Left forelimb (tissue), 1 donor: ENCODE measurements around the gene TSC2.
"Not testable (repeated sequence)": the region's sequence is repeated elsewhere in the genome, so short reads cannot be mapped to it uniquely, and the experiment has no call there.

Experiments
- DNase-seq: peaks from one replicate; pipeline ENCODE4 v3.0.0-alpha.2; 2018; ENCODE audit warnings: low spot score

TSC2 gene

DNA sequence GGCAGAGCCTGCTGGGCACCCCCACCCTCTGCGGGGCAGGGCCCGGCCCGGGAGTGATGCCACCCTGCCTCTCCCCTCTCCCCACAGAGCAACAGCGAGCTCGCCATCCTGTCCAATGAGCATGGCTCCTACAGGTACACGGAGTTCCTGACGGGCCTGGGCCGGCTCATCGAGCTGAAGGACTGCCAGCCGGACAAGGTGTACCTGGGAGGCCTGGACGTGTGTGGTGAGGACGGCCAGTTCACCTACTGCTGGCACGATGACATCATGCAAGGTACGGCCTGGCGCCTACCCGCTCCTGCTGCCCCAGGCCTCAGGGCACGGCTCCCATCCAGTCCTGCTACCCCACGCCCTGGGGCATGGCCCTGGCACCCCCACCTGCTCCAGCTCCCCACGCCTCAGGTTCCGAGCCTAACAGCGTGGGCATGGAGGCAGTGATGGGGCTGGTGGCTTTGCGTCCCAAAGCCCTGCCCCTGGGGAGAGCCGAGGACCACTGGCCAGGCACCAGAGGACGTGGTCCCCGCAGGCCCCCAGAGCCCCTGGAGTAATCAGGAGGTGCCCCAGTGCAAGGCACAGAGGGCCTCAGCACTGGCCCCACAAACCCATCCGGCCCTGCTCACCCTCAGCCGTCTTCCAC lies 38.4 kb downstream of the TSC2 start:
- no peak for DNase-seq

DNA sequence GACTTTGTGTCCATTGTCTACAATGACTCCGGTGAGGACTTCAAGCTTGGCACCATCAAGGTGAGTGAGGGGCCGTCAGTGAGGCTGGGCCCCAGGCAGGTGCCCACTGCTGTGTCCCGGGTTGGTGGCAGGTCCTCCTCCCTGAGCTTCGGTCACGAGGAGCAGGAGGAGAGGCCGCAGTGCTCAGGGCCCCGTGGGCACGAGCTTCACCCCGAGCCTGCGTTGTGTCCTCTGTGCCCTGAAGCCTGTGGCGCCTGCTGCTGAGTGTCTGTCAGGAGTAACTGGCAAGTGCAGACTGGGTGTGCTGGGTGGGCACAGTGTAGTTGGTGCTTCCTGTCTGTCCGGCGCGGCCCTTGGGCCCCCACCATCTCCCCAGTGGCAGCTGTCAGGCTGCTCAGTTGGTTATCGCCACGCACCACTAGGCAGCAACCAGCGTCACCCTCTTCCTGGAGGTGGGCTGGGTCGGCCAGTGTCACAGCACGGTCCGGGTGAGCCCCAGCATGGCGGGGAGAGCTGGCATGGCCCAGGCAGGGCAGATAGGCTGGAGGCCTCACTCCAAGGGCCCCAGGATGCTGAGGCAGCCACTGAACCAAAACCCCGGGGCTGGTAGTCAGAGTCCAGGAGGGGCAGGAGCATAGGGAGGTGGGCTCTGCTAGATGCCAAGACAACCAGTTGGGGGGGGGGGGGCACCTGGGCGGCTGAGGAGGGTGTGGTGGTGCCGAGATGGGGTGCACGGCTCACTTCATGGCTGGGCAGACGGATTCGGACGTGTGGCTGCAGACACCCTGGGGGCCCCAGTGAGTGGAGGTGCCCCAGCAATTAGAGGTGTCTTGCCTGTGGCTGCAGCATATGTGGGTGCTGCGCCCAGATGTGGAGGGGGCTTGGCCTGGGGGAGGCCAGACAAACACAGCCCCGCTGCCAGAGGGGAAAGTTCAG lies 39.3 kb downstream of the TSC2 start:
- DNase-seq = no peak

DNA sequence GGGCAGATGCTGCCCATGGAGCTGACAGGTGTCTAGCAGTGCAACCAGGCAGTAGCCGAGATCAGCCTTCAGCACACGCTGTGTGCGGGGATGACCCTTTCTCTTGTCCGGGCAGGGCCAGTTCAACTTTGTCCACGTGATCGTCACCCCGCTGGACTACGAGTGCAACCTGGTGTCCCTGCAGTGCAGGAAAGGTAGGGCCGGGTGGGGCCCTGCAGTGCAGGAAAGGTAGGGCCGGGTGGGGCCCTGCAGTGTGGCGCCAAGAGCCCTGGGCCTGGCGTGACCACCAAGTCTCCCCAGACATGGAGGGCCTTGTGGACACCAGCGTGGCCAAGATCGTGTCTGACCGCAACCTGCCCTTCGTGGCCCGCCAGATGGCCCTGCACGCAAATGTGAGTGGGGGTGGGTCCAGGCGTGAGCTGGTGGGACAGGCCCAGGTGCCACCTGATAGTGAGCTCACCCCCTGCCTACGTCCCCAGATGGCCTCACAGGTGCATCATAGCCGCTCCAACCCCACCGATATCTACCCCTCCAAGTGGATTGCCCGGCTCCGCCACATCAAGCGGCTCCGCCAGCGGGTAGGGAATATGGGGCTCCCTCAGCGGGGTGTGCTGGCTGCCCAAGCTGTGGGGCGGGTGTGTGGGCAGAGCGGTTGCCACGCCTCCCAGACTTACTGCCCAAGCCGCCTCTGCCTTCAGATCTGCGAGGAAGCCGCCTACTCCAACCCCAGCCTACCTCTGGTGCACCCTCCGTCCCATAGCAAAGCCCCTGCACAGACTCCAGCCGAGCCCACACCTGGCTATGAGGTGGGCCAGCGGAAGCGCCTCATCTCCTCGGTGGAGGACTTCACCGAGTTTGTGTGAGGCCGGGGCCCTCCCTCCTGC lies 40.2 kb downstream of the TSC2 start:
- DNase-seq = no peak

DNA sequence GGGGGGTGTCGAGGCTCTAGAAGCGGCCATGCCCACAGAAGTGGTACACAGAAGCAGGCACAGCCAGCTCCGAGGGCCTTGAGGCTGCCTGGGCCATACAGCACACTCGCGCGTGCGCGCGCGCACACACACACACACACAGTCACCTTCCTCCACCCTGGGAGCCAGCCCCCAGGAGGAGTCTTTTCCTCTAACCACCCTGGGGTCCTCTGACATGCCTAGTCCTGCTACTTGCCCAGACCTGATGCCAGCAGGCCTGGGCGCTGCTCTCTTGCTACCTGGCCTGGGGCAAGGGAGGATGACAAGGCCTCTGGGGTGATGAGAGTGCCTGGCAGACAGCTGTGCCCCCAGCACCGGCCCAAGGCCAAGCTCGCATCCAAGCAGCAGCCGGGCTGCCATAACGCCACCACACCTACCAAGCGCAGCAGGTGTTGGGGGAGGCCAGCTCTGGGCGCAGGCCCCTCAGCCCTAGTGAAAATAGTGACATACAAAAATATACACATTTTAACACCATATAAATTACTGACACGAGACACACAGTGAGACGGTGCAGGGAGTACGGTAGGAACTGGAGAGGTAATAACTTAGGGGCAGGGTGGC lies 41.1 kb downstream of the TSC2 start:
- no peak for DNase-seq

DNA sequence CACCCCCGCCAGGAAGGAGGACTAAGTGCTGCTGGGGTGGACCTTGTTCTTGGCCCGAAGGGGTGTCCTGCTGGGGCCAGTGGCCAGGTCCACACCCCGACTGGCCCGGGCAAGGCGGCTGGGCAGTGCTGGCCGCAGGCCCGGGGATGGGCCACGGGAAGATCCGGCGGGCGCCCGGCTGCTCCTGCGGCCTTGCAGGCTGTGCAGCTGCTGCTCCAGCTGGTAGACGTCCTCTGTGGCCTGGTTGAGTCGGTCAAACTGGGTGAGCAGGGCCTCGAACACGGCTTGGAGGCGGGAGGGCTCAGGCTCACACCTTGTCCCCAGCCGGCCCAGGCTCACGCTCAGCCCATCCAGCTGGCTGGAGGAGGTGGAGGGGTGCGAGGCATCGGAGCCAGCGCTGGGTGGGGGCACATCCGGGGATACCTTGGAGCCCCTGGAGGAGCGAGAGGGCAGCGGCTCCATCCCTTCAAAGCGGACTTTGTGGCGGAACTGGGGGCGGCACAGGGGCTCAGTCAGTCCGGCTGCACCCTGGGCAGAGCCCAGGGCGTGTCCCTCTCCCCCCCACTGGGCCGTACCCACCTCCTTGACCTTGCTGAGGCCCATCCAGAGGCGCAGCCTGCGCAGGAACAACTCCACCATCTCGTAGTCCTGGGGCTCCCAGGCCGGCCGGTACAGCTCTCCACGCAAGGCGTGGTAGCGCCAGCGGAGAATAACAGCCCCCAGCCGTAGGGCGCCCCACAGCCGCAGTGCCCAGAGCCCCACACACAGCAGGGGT lies 42.1 kb downstream of the TSC2 start:
- no peak for DNase-seq

DNA sequence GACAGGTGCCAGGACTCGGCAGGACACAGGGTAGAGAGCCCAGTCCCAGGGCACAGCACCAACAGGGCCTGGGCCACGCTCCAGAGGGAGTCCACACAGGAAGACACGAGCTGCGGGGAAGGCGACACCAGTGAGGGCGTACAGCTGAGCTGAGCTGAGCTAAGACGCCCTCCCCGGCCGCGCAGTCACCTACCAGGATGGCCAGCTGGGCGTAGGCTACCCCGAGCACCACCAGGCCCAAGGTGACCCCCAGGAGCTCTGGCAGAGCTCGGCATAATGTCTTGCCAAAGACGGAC lies 42.6 kb downstream of the TSC2 start:
- DNase-seq = no peak

DNA sequence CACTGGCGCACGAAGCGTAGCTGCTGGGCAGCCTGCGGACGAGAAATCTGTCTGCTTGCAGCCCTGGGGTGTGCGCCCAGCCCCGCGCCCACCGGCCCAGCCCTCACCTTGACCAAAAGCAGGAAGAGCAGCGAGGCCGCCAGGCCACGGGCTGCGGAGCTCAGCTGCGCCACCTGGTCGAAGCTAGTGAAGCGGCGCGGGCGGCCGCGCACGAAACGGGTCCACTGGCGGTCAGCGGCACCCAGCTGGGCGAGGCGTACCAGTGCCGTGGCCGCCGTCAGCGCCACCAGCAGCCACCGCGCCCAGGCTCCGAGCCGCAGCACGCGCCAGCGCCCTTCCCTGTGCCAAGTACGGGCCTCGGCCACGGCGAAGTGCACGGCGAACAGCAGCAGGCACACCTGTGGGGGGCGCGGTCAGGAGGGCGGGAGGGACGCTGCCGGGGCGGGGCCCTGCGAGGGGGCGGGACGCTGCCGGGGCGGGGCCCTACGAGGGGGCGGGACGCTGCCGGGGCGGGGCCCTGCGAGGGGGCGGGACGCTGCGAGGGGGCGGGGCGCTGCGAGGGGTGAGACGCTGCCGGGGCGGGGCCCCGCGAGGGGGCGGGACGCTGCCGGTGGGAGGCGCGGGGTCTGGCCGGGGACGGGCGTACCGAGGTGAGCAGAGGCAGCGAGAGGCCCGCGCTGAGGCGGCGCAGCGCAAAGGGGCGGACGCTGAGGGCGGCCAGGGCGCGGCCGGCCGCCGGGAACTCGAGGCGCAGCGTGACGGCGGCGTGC lies 43.2 kb downstream of the TSC2 start:
- DNase-seq = peak; percentile 91

DNA sequence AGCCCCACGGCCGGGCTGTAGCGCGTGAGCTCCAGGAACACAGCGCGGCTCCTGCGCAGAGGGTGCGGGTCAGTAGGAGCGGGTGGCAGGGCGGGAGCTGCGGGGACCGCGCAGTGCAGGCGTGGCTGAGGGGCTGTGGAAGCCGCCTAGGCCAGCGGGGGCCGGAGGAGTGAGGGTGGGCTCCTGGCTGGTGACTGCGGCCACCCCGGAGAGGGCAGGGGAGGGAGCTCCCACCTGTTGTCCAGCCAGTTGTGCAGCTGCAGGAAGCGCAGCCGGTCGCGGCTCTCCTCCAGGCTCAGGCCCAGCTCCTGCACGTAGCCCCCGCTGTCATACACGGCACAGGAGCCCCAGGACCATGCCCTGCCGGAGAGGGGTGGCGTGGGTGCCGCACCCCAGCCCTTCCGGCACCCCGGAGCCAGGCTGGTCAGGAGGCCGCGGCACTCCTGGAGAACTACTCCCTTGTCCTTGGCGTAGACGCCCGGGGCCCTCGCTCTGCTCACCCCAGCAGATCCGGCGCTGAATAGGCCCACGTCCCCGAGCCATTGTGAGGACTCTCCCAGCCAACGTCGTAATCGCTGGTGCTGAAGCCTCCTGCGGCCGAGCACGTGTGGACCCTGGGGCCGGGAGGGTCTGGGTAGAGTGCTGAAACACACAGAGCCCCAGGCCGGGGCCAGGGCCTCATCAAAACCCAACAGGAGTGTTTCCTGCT lies 43.9 kb downstream of the TSC2 start:
- no peak for DNase-seq

DNA sequence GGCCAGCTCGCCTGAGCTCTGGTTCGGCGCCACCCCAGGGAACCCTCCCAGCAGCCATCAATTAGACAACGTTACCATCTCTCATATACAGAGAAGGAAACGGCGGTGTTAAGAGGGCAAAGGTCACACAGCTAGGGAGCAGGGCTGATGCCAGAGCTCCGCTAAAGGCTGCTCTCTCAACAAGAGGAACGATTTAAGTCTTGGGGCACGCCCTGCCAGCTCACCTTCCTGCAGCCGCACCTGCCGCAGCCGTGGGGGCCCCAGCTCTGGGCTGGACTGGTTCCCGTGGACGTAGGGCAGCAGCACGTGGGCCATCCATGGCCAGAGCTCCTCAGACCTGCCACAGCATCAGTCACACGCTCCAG lies 44.5 kb downstream of the TSC2 start:
- DNase-seq = no peak

DNA sequence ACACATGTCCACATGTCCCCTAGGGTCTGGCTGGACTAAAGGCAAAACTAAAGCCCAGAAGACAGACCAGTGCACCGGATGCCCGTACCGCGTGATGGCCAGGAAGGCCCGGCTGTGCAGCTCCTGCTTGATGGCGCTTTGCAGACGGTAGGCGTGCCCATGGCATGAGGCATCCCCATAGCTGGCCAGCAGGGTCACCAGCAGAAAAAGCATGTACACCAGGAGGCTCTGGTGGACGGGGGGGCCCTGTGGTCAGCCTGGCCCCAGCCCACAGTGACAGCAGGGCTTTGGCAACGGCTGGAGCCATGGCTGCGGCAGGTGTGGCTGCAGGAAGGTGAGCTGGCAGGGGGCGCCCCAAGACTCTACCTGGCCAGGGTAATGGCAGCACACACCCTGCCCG lies 45.1 kb downstream of the TSC2 start:
- no peak for DNase-seq

DNA sequence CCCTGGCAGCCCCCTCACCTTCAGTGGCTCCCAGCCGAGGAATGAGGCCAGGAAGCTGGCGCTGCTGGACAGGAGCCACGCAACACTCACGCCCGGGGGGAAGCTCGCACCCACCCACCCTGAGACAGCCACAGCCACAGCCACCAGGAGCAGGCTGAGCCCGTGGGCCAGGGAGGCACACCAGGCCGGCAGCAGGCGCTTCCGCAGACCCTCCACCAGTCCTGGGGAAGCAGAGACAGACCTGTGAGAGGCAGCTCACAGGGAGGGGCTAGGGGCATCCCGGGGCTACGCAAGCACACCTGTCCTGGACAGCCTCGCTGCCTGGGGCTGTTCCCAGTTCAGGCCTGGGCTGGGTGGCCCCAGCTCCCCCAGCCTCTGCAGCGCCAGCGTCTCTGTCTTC lies 46.0 kb downstream of the TSC2 start:
- DNase-seq = no peak

DNA sequence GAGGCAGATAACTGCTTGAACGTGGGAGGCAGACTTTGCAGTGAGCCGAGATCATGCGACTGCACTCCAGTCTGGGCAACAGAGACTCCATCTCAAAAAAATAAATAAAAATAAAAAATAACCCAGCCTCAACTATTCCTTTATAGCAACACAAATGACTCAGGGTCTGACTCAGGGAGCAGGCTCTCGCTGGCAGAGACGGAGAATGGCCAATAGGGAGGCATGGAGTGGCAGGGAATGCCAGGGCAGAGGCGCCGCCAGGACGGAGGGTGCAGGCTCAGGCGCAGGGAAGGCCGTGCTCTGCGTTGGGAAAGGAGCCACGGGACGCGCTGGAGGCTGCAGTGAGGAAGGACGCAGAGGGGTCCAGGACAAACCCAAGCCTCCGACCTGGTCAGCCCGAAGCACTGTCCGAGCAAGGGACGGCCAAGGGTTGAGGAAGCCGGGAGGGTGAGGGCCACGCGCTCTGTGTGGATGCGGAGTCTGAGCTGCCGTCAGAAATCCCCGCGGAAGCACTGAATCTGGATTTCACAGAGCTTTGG lies 47.6 kb downstream of the TSC2 start:
- DNase-seq = no peak

DNA sequence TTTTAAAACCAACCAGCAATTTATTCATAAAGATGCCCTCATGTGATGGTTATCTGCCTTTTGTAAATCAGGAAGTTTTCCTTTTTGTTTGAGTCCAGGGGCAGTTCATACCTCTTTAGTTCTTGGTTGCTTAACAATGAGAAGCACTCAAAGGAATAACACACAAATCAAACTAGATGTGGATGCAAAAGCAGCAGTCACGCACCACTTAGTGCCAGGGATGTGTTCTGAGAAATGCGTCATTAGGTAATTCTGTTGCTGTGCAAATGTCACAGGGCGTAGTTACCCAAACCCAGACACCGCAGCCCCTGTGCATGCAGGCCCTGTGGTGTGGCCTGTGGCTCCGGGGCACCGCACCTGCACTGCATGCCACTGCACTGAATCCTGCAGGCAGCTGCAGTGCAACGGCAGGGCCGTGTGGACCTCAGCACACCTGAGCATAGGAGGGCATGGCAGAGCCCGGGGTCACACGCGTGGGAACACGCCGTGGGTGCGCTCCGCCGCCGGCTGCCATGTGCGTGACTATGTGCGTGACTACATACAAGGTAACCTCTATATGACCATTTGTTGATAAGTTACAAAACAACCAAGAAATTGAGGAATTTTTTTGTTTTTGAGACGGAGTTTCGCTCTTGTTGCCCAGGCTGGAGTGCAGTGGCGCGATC lies 48.3 kb downstream of the TSC2 start:
- DNase-seq = no peak

DNA sequence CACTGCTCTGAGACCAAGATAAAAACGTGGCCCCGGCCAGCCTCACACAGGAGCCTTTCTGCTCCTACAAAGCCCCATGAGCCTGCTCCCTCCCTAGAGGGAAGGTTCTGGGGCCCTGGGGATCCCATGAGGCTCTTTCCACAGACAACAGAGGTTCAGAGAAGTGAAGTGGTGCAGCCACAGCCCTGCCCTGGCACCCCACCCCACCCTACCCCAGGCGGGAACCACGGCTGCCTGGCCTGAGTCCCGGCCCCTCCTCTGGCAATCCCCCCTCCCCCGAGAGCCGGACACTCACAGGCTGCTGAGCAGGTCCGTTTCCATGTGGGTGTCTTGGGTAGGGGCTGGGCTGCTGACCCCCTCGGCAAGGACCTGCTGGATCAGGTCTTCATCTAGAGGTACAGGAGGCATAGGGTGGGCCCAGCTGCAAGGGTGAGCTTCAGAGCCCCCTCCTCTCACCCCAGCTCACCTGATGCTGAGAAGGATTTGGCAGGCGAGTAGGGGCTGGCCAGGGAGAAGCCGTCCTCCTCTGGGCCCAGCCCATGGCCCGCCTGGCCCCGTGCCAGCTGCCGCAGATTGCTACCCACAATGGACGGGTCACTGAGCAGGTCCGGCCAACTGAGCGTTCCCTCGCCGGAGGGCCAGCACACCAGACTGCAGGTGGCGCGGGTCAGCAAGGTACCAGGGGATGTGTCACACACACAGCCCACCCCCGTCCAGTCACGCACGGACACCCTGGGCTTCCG lies 49.2 kb downstream of the TSC2 start:
- no peak for DNase-seq

DNA sequence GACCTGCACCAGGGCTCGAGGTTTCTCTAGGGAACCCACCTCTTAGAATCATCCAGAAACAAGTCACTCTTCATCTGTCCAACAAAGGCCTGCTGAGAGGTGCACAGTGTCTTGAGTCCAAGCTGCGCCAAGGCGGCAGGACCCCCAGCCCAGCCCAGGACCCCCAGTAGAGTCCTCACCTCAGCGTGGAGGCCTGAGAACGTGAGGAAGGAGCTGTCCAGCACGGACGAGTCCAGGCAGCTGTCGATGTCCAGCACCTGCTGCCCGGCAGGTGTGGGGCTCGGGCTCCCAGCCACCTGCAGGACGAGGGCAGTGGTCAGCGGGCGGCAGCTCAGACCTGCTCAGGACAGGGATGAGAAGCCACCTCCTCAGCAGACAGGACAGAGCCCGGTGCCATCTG lies 49.9 kb downstream of the TSC2 start:
- not testable (repeated sequence) for DNase-seq

DNA sequence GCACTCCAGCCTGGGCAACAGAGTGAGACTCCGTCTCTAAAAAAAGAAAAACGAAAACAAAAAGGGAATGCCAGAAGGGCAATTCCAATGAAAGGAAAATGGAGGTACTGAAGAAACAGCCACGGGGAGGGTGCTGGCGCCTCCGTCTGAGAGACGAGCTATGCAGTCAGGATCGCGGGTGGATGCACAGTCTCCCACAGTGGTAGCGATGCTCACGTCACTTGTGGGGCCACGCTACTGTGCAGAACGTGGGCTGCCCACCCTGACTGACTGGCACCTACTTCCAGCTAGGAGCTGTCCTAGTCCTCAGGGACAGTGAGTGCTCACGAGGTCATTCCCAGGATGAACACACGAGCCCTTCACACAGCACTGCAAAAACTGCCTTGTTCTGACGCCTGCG lies 53.8 kb downstream of the TSC2 start:
- not testable (repeated sequence) for DNase-seq

DNA sequence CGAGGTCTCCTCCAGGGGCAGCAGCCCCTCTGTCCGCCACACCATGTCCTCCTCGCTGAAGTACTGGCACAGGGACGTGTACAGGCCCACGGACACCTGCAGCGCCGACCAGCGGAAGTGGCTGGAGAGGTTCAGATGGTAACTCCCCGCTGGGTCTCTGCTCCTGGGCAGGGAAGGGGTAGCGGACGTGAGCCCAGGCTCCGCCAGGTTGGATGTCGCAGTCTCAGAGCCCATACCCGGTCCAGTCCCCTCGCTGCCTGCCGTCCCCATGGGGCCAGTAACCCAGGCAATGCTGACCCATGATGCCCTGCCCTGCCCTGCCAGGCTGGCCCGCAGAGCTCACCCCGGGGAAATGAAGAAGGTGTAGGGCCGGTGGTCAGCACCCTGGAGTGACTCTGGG lies 54.7 kb downstream of the TSC2 start:
- DNase-seq = no peak

DNA sequence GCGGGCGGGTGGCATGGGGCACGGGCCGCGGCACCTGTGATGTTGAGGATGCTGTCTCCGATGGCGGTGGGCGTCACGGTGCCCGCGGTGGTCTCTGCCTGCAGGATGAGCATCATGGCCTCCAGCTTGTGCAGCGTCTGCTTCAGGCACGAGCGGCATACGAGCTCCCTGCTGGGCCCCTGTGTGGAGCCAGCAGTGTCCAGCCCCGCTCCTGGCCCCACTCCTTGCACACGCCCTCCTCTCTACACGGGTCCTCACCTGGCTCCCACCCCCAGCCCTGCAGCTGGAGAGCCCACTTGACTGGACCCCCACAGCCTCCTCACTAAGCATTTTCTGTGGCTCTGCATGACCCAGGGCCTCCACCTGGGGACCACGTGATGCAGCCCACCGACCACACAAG lies 56.7 kb downstream of the TSC2 start:
- DNase-seq = not testable (repeated sequence)

DNA sequence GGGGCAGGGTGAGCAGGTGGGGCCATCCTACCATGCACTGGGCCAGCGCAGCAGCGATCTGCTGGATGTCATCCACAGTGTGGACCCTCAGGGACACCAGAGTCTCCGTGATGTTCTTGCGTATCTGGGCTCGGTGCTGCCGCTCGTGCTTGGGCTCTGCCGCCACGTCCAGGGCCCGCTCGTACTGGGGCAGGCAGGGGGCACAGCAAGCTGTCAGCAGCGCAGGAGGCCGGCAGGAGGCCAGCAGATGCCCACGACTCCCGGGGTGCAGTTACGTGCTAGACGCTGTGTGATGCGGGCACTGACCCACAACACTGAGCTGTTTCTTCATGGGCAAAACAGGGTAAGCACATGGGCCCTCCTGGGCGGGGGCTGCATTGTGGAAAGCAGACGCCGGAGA lies 57.5 kb downstream of the TSC2 start:
- DNase-seq = not testable (repeated sequence)
